Testis (tissue), 3 donors: Measurements from ENCODE around the gene NEK8. TPM values are rescaled to one million over a fixed set of nuclear protein-coding genes. Genes with fewer than 3 reads are reported as not detected.
"Not testable (repeated sequence)": the region's sequence is repeated elsewhere in the genome, so short reads cannot be mapped to it uniquely, and the experiment has no call there.

Experiments used
- DNase-seq: peaks from one replicate; pipeline ENCODE4 v3.0.0-alpha.2; 2019
- H3K27ac ChIP-seq, 2 donors: fragments of 200-600 bp; sonication (generic); one replicate each; pipeline ENCODE4 v1.5.1; 2019
- H3K27me3 ChIP-seq: fragments of 200-600 bp; sonication (generic); one replicate; pipeline ENCODE4 v1.5.1; 2019
- H3K36me3 ChIP-seq: fragments of 200-600 bp; sonication (generic); one replicate; pipeline ENCODE4 v1.5.1; 2017; ENCODE audit warnings: low read depth; ENCODE audit errors: missing control alignments
- H3K4me1 ChIP-seq: fragments of 200-600 bp; sonication (generic); one replicate; pipeline ENCODE4 v1.5.1; 2019
- H3K4me3 ChIP-seq, 2 donors: fragments of 200-600 bp; sonication (generic); one replicate each; pipeline ENCODE4 v1.5.1; 2017 to 2019
- H3K9me3 ChIP-seq: fragments of 200-600 bp; sonication (generic); one replicate; pipeline ENCODE4 v1.5.1; 2017
- POLR2A ChIP-seq: fragments of 450-650 bp; IDR thresholded peaks from one replicate; pipeline ENCODE4 v1.6.1; 2017; ENCODE audit warnings: antibody characterized with exemption, mild to moderate bottlenecking, moderate library complexity
- WGBS, 2 donors: methylation state at CpG; one replicate each; pipeline ENCODE4 v1.1.5; 2018; 5-methylcytosine and 5-hydroxymethylcytosine counted together
- intact Hi-C: fragments of 100-400 bp; cut with DNase I; formaldehyde crosslinking; loops from one replicate; pipeline ENCODE4 v1.15.1; 2023; ENCODE audit warnings: low total_unique reads
- polyA plus RNA-seq: library from polyadenylated mRNA; stranded (reverse); fragments of 350-450 nt; fragmentation: Illumina TruSeq; extraction: RNeasy Lipid Tissue Mini Kit (QIAGEN cat#74804); gene quantifications from one replicate; pipeline ENCODE4 v1.2.3, GENCODE V29; 2014; ENCODE audit warnings: low read depth, low replicate concordance; ENCODE audit not compliant: insufficient read depth
- total RNA-seq, 2 donors: library from RNA; depleted of rRNA; stranded (reverse); fragments of >200 nt; gene quantifications; one replicate each; pipeline ENCODE4 v1.2.3, GENCODE V29; 2016
- TF ChIP-seq, protein P1 (sequence below), 3 experiments: fragments of 450-650 bp in 2 of 3; fragments of 200-600 bp in 1 of 3; sonication (generic) in 1 of 3; IDR thresholded peaks; one replicate each; pipeline ENCODE4 v1.5.1; 2016 to 2019; ENCODE audit warnings: antibody characterized with exemption in 3 of 3, mild to moderate bottlenecking in 2 of 3, moderate library complexity in 1 of 3

NEK8 gene
- total and polyA plus RNA-seq, 3 donors from 2014 or later = 7.3 to 10.7 (median 10.1) TPM

DNA sequence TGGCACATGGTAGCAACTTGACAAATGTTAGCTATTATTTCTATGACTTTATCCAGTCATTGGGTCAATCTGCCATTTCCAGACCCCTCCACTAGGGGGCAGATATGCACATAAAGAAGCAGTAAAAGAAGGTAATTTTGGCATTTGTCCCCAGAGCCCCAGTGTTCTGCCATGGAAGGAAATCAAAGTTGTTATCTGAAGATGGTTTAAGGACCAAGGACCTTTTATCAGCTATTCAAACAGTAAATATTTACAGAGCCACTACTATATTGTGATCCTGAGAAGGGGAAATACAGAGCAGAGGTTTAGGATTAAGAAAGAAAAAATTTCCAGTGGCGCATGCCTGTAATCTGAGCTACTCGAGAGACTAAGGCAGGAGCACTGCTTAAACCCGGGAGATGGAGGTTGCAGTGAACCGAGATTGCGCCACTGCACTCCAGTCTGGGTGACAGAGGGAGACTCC, 35.2 kb downstream of the NEK8 start:
- peak; percentile 93 for DNase-seq
- intact Hi-C loops = no loop called here
- no peak for TF ChIP-seq POLR2A
- TF ChIP-seq, protein P1, sequence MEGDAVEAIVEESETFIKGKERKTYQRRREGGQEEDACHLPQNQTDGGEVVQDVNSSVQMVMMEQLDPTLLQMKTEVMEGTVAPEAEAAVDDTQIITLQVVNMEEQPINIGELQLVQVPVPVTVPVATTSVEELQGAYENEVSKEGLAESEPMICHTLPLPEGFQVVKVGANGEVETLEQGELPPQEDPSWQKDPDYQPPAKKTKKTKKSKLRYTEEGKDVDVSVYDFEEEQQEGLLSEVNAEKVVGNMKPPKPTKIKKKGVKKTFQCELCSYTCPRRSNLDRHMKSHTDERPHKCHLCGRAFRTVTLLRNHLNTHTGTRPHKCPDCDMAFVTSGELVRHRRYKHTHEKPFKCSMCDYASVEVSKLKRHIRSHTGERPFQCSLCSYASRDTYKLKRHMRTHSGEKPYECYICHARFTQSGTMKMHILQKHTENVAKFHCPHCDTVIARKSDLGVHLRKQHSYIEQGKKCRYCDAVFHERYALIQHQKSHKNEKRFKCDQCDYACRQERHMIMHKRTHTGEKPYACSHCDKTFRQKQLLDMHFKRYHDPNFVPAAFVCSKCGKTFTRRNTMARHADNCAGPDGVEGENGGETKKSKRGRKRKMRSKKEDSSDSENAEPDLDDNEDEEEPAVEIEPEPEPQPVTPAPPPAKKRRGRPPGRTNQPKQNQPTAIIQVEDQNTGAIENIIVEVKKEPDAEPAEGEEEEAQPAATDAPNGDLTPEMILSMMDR (IDR thresholded peaks at IDR 0.05) = peak; percentile 88 to 98 (median 94)

DNA sequence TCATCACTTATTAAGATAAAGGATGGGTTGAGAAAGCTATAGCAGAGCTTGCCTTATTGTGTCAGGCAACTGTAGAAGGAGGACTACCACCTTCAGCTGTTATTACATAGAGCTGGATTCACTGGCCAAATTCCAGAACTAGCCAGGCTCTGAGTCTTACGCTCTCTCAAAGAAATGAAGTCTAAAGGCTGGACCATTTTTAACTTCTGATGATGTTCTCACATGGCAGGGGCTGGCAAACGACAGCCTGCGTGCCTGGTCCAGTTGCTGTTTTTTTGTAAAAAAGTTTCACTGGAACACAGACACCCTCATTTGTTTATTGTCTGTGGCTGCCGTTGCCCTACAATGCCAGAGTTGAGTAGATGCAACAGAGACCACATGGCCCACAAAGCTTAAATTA, 36.5 kb downstream of the NEK8 start:
- 84 to 86% methylated on average over 4 of the region's 4 CpGs for WGBS, 2 donors
- intact Hi-C loops = no loop called here

More for the DNA sequence above, 35.2 kb downstream of the NEK8 start:
- H3K4me3 ChIP-seq = no peak overlapping the region
- no peak overlapping the region for H3K27ac ChIP-seq
- no peaks in the 10 kb centered on the region for H3K9me3 ChIP-seq
- WGBS, 2 donors = 58 to 82% methylated on average over 5 of the region's 5 CpGs
- no peaks in the 10 kb centered on the region for H3K36me3 ChIP-seq
- peaks cover 7% of the 10 kb centered on the region for H3K4me1 ChIP-seq
- H3K27me3 ChIP-seq = no peaks in the 10 kb centered on the region

DNA sequence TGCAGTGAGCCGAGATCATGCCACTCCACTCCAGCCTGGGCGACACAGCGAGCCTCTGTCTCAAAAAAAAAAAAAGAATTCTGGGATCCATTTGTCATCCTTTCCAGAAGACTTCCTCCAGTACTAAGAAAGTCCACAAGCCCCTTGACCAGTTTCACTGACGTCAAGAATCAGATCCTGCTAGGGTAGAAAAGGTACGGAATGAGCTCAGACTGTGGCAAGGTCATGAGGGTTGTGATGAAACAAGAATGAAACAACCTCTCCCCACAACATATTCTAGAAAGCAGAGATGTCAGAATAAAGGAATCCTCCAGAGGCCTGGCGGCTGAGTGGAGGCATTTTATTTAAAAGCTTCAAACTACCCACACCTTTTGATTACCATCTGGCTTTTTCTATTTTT, 45.1 kb downstream of the NEK8 start:
- DNase-seq = no peak
- no peak for TF ChIP-seq POLR2A
- TF ChIP-seq, protein P1 (IDR thresholded peaks at IDR 0.05) = no peak
- no peak overlapping the region for H3K27ac ChIP-seq
- no peak overlapping the region for H3K4me3 ChIP-seq
- no peaks in the 10 kb centered on the region for H3K4me1 ChIP-seq
- H3K36me3 ChIP-seq = no peaks in the 10 kb centered on the region
- no peaks in the 10 kb centered on the region for H3K9me3 ChIP-seq
- 77 to 88% methylated on average over 6 of the region's 6 CpGs for whole genome bisulfite sequencing, 2 donors
- intact Hi-C loops = no loop called here
- H3K27me3 ChIP-seq = no peaks in the 10 kb centered on the region

More for the DNA sequence above, 36.5 kb downstream of the NEK8 start:
- no peak overlapping the region for H3K4me3 ChIP-seq
- H3K4me1 ChIP-seq = peaks cover 7% of the 10 kb centered on the region
- H3K27ac ChIP-seq = no peak overlapping the region
- TF ChIP-seq, protein P1 (IDR thresholded peaks at IDR 0.05) = no peak
- no peak for TF ChIP-seq POLR2A
- no peak for DNase-seq
- H3K9me3 ChIP-seq = no peaks in the 10 kb centered on the region
- no peaks in the 10 kb centered on the region for H3K27me3 ChIP-seq
- no peaks in the 10 kb centered on the region for H3K36me3 ChIP-seq

DNA sequence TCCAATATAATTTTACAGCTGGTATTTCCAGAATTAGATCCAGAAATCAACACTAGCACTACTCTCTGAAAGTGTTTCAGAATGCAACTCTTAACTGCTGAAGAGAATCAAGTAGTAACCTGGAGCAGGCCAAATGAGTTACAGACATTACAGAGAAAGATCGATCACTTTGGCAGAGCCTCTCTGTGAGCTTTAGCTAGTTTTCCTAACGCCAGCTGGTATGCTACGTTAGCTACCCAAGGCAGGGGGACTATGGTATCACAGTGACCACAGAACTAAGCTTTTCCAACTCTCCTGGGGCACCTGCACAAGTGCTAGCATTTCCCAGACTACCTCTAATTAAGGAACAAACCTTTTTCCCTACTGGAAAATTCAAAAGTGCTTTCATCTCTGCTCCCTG, 45.6 kb downstream of the NEK8 start:
- TF ChIP-seq, protein P1 (IDR thresholded peaks at IDR 0.05) = no peak
- TF ChIP-seq POLR2A = no peak
- Histone ChIP-seq H3K4me3 (no peak overlapping the region), H3K36me3 (no peaks in the 10 kb centered on the region), H3K27me3 (no peaks in the 10 kb centered on the region), H3K9me3 (no peaks in the 10 kb centered on the region), H3K4me1 (no peaks in the 10 kb centered on the region), H3K27ac (no peak overlapping the region)
- no peak for DNase-seq
- intact Hi-C loops = no loop called here
- 78 to 82% methylated on average over 3 of the region's 3 CpGs for WGBS, 2 donors

DNA sequence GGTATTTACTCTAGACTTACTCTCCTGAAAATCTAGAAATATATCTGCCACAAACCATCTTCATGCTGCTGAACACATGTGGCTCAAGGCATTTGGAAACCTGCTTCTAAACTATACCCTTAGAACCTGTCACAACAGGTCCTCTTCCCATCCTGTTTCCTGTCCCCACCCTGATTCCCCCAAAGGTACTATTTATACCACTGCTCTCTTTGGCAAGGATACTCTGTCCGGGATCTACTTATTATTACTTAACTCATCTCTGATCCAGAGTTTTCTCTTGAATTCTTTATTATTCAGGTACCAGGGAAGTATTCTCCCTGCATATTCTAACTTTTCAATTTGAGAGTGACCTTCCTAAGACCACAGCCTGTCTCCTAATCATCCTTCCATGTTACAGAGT, 48.6 kb downstream of the NEK8 start:
- H3K27me3 ChIP-seq = no peaks in the 10 kb centered on the region
- H3K27ac ChIP-seq = no peak overlapping the region
- H3K4me1 ChIP-seq = no peaks in the 10 kb centered on the region
- H3K4me3 ChIP-seq = no peak overlapping the region
- 40 to 50% methylated on average over 1 of the region's 1 CpG for WGBS, 2 donors
- DNase-seq = no peak
- H3K9me3 ChIP-seq = no peaks in the 10 kb centered on the region
- intact Hi-C loops = no loop called here
- no peaks in the 10 kb centered on the region for H3K36me3 ChIP-seq
- TF ChIP-seq, protein P1 (IDR thresholded peaks at IDR 0.05) = no peak
- no peak for TF ChIP-seq POLR2A

DNA sequence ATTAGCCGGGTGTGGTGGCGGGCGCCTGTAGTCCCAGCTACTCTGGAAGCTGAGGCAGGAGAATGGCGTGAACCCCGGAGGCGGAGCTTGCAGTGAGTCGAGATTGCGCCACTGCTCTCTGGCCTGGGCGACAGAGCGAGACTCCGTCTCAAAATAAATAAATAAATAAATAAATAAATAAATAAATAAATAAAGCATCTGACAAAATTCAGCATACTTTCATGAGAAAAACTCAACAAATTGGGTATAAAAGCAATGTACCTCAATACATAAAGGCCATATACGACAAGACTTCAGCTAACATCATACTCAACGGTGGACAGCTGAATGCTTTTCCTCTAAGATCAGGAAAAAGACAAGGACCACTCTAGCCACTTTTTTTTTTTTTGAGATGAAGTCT, 51.0 kb downstream of the NEK8 start:
- intact Hi-C loops, H3K27ac ChIP-seq, H3K4me3 ChIP-seq, H3K36me3 ChIP-seq, DNase-seq, H3K9me3 ChIP-seq, H3K4me1 ChIP-seq, H3K27me3 ChIP-seq: not testable (repeated sequence)
- 95 to 97% methylated on average over 13 of the region's 13 CpGs for WGBS, 2 donors
